GM12878 (cell line): ENCODE results near the gene DACH1. TPM values are rescaled to one million over a fixed set of nuclear protein-coding genes. Genes with fewer than 3 reads are reported as not detected.

ENCODE experiments used
- ATAC-seq: fragments of 200-7000 bp; cut with Tn5 transposase; 3 replicates; pipeline ENCODE4 v1.9.1; 2020; ENCODE audit warnings: mild to moderate bottlenecking, moderate library complexity
- BruUV-seq: library from RNA; stranded (reverse); fragments of 400-500 nt; replicated peaks from 2 replicates; lab custom pipeline; 2021; lab: Mats Ljungman, UMichigan
- CTCF ChIA-PET: fragments of 300-600 bp; sonication (Branson Sonifier 250); formaldehyde crosslinking; extraction: SDS; loops from one replicate; lab custom pipeline; 2021; ENCODE audit warnings: inconsistent platforms; lab: Yijun Ruan, JAX
- POLR2A ChIA-PET: fragments of 350-600 bp; formaldehyde crosslinking; extraction: SDS; loops from one replicate; lab custom pipeline; 2021; ENCODE audit warnings: inconsistent platforms; lab: Charles Lee
- RAD21 ChIA-PET: fragments of 300-600 bp; sonication (Branson Sonifier 250); formaldehyde crosslinking; loops from one replicate; lab custom pipeline; 2023; ENCODE audit warnings: antibody characterized with exemption; ENCODE audit not compliant: unreplicated experiment; lab: Charles Lee
- SMC1A ChIA-PET: fragments of 300-600 bp; sonication (Branson Sonifier 250); formaldehyde crosslinking; loops from one replicate; lab custom pipeline; 2023; ENCODE audit not compliant: unreplicated experiment, uncharacterized antibody; lab: Charles Lee
- DNase-seq: peaks from one replicate; pipeline ENCODE4 v3.0.0-alpha.2; 2011; ENCODE audit warnings: low read depth, low spot score
- FAIRE-seq: peaks from 3 replicates; lab custom pipeline; 2011; peaks lifted over from hg19 to GRCh38; lab: Jason Lieb, UNC
- H2AFZ ChIP-seq: 2 replicates; pipeline ENCODE4 v1.6.0; 2011; ENCODE audit warnings: low read depth, low read length, control low read depth; ENCODE audit not compliant: control insufficient read depth
- H3K27ac ChIP-seq: 2 replicates; pipeline ENCODE4 v1.5.1; 2011; ENCODE audit warnings: control low read depth; ENCODE audit not compliant: control insufficient read depth, insufficient read depth
- H3K27me3 ChIP-seq, 2 experiments: replicated peaks in 1 of 2; 2 replicates each; pipeline versions ENCODE4 v1.6.0 to v1.6.1; 2011; ENCODE audit warnings: low read length in 1 of 2; ENCODE audit not compliant: control insufficient read depth in 2 of 2, insufficient read depth in 2 of 2
- H3K36me3 ChIP-seq, 2 experiments: 2 replicates each; pipeline ENCODE4 v1.5.1; 2011; ENCODE audit warnings: low read length in 1 of 2; ENCODE audit not compliant: control insufficient read depth in 2 of 2, insufficient read depth in 2 of 2
- H3K4me1 ChIP-seq: 2 replicates; pipeline ENCODE4 v1.6.1; 2011; ENCODE audit warnings: mild to moderate bottlenecking, low read length, moderate library complexity, mixed read lengths; ENCODE audit not compliant: control insufficient read depth, insufficient read depth
- H3K4me2 ChIP-seq: 2 replicates; pipeline ENCODE4 v1.6.0; 2011; ENCODE audit warnings: control low read depth; ENCODE audit not compliant: control insufficient read depth, insufficient read depth
- H3K4me3 ChIP-seq: fragments of 200-600 bp; sonication (generic); 2 replicates; pipeline ENCODE4 v1.5.1; 2016
- H3K79me2 ChIP-seq: 2 replicates; pipeline ENCODE4 v1.6.0; 2011; ENCODE audit warnings: low read length; ENCODE audit not compliant: control insufficient read depth, insufficient read depth
- H3K9ac ChIP-seq: 2 replicates; pipeline ENCODE4 v1.8.0; 2011; ENCODE audit warnings: low read length, control low read depth, mixed read lengths; ENCODE audit not compliant: control insufficient read depth, insufficient read depth
- H3K9me3 ChIP-seq: replicated peaks from 3 replicates; pipeline ENCODE4 v1.5.1; 2011; ENCODE audit warnings: mild to moderate bottlenecking, low read length; ENCODE audit not compliant: control insufficient read depth, insufficient read depth
- H4K20me1 ChIP-seq: 2 replicates; pipeline ENCODE4 v1.6.0; 2011; ENCODE audit not compliant: control insufficient read depth, insufficient read depth
- CBFB ChIP-seq: IDR thresholded peaks from 2 replicates; pipeline ENCODE4 v1.6.1; 2016; ENCODE audit warnings: antibody characterized with exemption, low read depth
- CEBPB ChIP-seq, 2 experiments: fragments of 150-350 bp in 1 of 2; IDR thresholded peaks; 2 replicates each; pipeline ENCODE4 v1.6.1; 2012 to 2014; ENCODE audit warnings: low read depth in 2 of 2, low read length in 2 of 2, borderline replicate concordance in 1 of 2, inconsistent platforms in 1 of 2
- MEF2A ChIP-seq: IDR thresholded peaks from 2 replicates; pipeline ENCODE4 v1.6.1; 2011; ENCODE audit warnings: low read depth, mild to moderate bottlenecking, low read length, moderate library complexity; ENCODE audit not compliant: insufficient read depth
- RB1 ChIP-seq: fragments of 450-650 bp; formaldehyde crosslinking; IDR thresholded peaks from 2 replicates; pipeline ENCODE4 v1.6.1; 2017; ENCODE audit warnings: mild to moderate bottlenecking, borderline replicate concordance
- SMC3 ChIP-seq: IDR thresholded peaks from 2 replicates; pipeline ENCODE4 v1.6.1; 2011; ENCODE audit warnings: low read length, improper control_type of control experiment, borderline replicate concordance
- TARDBP ChIP-seq: IDR thresholded peaks from 2 replicates; pipeline ENCODE4 v1.6.1; 2016; ENCODE audit warnings: borderline replicate concordance
- WRNIP1 ChIP-seq: IDR thresholded peaks from 2 replicates; pipeline ENCODE4 v1.6.1; 2011; ENCODE audit warnings: low read depth, low read length, improper control_type of control experiment, borderline replicate concordance
- ZNF207 ChIP-seq: fragments of 450-650 bp; IDR thresholded peaks from 2 replicates; pipeline ENCODE4 v1.6.1; 2014; ENCODE audit warnings: antibody characterized with exemption, mild to moderate bottlenecking, borderline replicate concordance
- WGBS: methylation state at CpG from one replicate; pipeline ENCODE4 v1.1.6; 2016; ENCODE audit warnings: low lambda C conversion rate; ENCODE audit not compliant: insufficient replicate concordance, insufficient coverage; ENCODE audit errors: missing lambda C conversion rate; 5-methylcytosine and 5-hydroxymethylcytosine counted together
- in situ Hi-C: fragments of 300-500 bp; cut with MboI; formaldehyde crosslinking; loops from 9 replicates; pipeline ENCODE4 v1.14.3; 2018; ENCODE audit warnings: mixed read lengths
- intact Hi-C: fragments of 100-400 bp; cut with micrococcal nuclease; formaldehyde crosslinking; loops from one replicate; pipeline ENCODE4 v1.14.2; 2022; ENCODE audit not compliant: unreplicated experiment
- polyA plus RNA-seq, 11 experiments: library from polyadenylated mRNA; depleted of rRNA in 4 of 11; unstranded in 6 of 11; stranded (reverse) in 5 of 11; fragments of >200 nt; fragmentation: Nextera tagmentation in 4 of 11; fragmentation: Illumina TruSeq in 1 of 11; extraction: Ambion mirVana in 4 of 11; extraction: Trizol in 1 of 11; gene quantifications; 1 replicate in 1 of 11; 2 replicates in 10 of 11; pipeline versions ENCODE4 v1.2.1 to v1.2.3, GENCODE V29; 2011 to 2016; ENCODE audit warnings: inconsistent platforms in 2 of 11, missing spikeins in 2 of 11, low read depth in 1 of 11
- total RNA-seq, 4 experiments: library from RNA; depleted of rRNA in 3 of 4; stranded (reverse); fragments of >200 nt in 3 of 4; fragmentation: Illumina TruSeq in 1 of 4; extraction: Trizol in 1 of 4; gene quantifications; 2 replicates each; pipeline versions ENCODE4 v1.2.1 to v1.2.3, GENCODE V29; 2013 to 2021
- TF ChIP-seq, protein P1 (sequence below): fragments of 450-650 bp; IDR thresholded peaks from 2 replicates; pipeline ENCODE4 v1.6.1; 2017; ENCODE audit warnings: antibody characterized with exemption, mild to moderate bottlenecking, moderate library complexity
- TF ChIP-seq, protein P2 (sequence below): fragments of 450-650 bp; IDR thresholded peaks from 2 replicates; pipeline ENCODE4 v1.6.1; 2014; ENCODE audit warnings: mild to moderate bottlenecking

Gene DACH1
- total and polyA plus RNA-seq, 10 of the 15 experiments (the other 5 are each of a cell fraction or from before 2014, with no cell fraction given): 0.05 TPM; not detected in 9

DNA sequence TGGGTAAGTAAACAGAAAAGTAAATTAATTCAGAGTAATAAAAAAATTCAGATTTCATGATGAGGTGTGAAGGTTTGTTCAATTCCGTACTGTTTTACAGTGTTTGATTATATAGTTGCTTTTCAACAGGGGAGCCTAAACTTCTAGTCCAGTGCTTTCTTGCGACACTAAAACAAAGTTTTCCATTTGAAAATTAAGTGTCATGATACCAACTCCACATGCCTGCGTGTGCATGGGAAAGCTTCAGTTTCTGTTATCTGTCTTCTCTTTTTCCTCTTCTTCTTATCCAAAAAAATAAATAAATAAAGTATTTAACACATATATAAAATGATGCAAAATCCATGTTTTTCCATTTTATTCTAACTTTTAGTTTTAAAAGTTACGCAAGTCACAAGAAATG is 165.3 kb downstream of the DACH1 start:
- Histone ChIP-seq H3K4me3 (no peak overlapping the region), H3K4me2 (no peak overlapping the region), H3K9me3 (no peaks in the 10 kb centered on the region), H3K27ac (no peak overlapping the region), H4K20me1 (no peaks in the 10 kb centered on the region), H3K36me3 (no peaks in the 10 kb centered on the region), H3K27me3 (no peaks in the 10 kb centered on the region), H3K79me2 (no peaks in the 10 kb centered on the region), H2AFZ (no peak overlapping the region), H3K4me1 (no peaks in the 10 kb centered on the region), H3K9ac (no peak overlapping the region)
- ATAC-seq (no peak), FAIRE-seq (no peak), DNase-seq (no peak)
- in situ Hi-C loops (no loop called here), intact Hi-C loops (no loop called here)
- POLR2A ChIA-PET: no interaction called here
- no TSS peak for BruUV-seq
- RAD21 ChIA-PET: no interaction called here
- 38% methylated on average over 4 of the region's 4 CpGs for WGBS
- SMC1A ChIA-PET: no interaction called here
- CTCF ChIA-PET: no interaction called here
- TF ChIP-seq SMC3: no peak
- no peak for TF ChIP-seq WRNIP1
- TF ChIP-seq CBFB: no peak
- TF ChIP-seq, protein P1, sequence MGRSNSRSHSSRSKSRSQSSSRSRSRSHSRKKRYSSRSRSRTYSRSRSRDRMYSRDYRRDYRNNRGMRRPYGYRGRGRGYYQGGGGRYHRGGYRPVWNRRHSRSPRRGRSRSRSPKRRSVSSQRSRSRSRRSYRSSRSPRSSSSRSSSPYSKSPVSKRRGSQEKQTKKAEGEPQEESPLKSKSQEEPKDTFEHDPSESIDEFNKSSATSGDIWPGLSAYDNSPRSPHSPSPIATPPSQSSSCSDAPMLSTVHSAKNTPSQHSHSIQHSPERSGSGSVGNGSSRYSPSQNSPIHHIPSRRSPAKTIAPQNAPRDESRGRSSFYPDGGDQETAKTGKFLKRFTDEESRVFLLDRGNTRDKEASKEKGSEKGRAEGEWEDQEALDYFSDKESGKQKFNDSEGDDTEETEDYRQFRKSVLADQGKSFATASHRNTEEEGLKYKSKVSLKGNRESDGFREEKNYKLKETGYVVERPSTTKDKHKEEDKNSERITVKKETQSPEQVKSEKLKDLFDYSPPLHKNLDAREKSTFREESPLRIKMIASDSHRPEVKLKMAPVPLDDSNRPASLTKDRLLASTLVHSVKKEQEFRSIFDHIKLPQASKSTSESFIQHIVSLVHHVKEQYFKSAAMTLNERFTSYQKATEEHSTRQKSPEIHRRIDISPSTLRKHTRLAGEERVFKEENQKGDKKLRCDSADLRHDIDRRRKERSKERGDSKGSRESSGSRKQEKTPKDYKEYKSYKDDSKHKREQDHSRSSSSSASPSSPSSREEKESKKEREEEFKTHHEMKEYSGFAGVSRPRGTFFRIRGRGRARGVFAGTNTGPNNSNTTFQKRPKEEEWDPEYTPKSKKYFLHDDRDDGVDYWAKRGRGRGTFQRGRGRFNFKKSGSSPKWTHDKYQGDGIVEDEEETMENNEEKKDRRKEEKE: no peak
- TF ChIP-seq RB1: no peak
- no peak for TF ChIP-seq ZNF207
- TF ChIP-seq CEBPB (IDR thresholded peaks at IDR 0.05; ENCODE audit: borderline replicate concordance in 1 of 2, low read depth in 2 of 2, low read length in 2 of 2): no peak
- TF ChIP-seq MEF2A: no peak
- no peak for TF ChIP-seq TARDBP
- TF ChIP-seq, protein P2, sequence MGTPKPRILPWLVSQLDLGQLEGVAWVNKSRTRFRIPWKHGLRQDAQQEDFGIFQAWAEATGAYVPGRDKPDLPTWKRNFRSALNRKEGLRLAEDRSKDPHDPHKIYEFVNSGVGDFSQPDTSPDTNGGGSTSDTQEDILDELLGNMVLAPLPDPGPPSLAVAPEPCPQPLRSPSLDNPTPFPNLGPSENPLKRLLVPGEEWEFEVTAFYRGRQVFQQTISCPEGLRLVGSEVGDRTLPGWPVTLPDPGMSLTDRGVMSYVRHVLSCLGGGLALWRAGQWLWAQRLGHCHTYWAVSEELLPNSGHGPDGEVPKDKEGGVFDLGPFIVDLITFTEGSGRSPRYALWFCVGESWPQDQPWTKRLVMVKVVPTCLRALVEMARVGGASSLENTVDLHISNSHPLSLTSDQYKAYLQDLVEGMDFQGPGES: no peak
